ENCODE measurements around the gene SART1. TPM values are rescaled to one million over a fixed set of nuclear protein-coding genes. Genes with fewer than 3 reads are reported as not detected.
A peak's percentile ranks its signal among the peaks of the same experiment; 100 is the strongest.

SART1 gene
- total and polyA plus RNA-seq, 10 of the 15 experiments (the other 5 are each of a cell fraction or from before 2014, with no cell fraction given): 6.2 to 60.5 (median 37.4) TPM

- no peaks in the 10 kb centered on the region for H3K9me3 ChIP-seq (replicated peaks; ENCODE audit: control insufficient read depth, insufficient read depth, low read length)
- H3K4me3 ChIP-seq: peak overlapping the region; percentile 95
- peak overlapping the region; percentile 88 for H3K4me2 ChIP-seq (ENCODE audit: control insufficient read depth, insufficient read depth)
- ChIA-PET SMC1A (ENCODE audit: uncharacterized antibody, unreplicated experiment) (interaction anchor here (1.1 kb wide), 1 partner anchor 72 kb away, joined by 3 read pairs; the partner anchor contains the start of gene CCDC85B), POLR2A (interaction anchor here (0.7 to 1.5 kb wide), 2 partner anchors 63 to 74 kb away, joined by 3 to 7 read pairs; partner anchors contain the start of gene FIBP), CTCF (interaction anchor here (1.2 to 4.4 kb wide), 3 partner anchors 28 to 77 kb away, joined by 3 to 30 read pairs (median 23); partner anchors contain the start of genes CCDC85B and FIBP), RAD21 (ENCODE audit: unreplicated experiment) (interaction anchor here (1.1 to 1.2 kb wide), 3 partner anchors 71 to 103 kb away, joined by 5 to 7 read pairs (median 6); partner anchors contain the start of genes CCDC85B, FIBP and MUS81)
- DNase-seq (ENCODE audit: low read depth, low spot score): no peak
- WGBS (ENCODE audit: insufficient coverage, insufficient replicate concordance, low lambda C conversion rate, missing lambda C conversion rate): under 1% methylated on average over 11 of the region's 13 CpGs
- H3K4me1 ChIP-seq (ENCODE audit: control insufficient read depth, insufficient read depth, low read length): peaks cover 9% of the 10 kb centered on the region
- TF ChIP-seq FOXK2 (IDR thresholded peaks at IDR 0.05): no peak
- TF ChIP-seq MXI1 (IDR thresholded peaks at IDR 0.05; ENCODE audit: low read depth, low read length): no peak
- peak; percentile 5; the same call in 1 of the 2 replicates for TF ChIP-seq CREM (IDR thresholded peaks at IDR 0.05; ENCODE audit: low read depth)
- TF ChIP-seq CEBPB (IDR thresholded peaks at IDR 0.05; ENCODE audit: borderline replicate concordance in 1 of 2, low read depth in 2 of 2, low read length in 2 of 2): no peak
- no peak for TF ChIP-seq SPI1 (IDR thresholded peaks at IDR 0.05; ENCODE audit: borderline replicate concordance, insufficient read depth, low read depth, low read length)
- peaks cover 22 to 23% of the 10 kb centered on the region in 2 experiments; a peak in 3 of 4 replicates for H3K36me3 ChIP-seq (ENCODE audit: control insufficient read depth in 2 of 2, insufficient read depth in 2 of 2, low read length in 1 of 2)
- intact Hi-C loops (cut with micrococcal nuclease; ENCODE audit: unreplicated experiment): no loop called here
- H3K79me2 ChIP-seq (ENCODE audit: control insufficient read depth, insufficient read depth, low read length): peaks cover 32% of the 10 kb centered on the region
- H2AFZ ChIP-seq (ENCODE audit: control insufficient read depth, low read depth, low read length): no peak overlapping the region
- peak overlapping the region; percentile 98 for H3K9ac ChIP-seq (ENCODE audit: control insufficient read depth, insufficient read depth, low read length)
- no peak for FAIRE-seq
- in situ Hi-C loops (cut with MboI): no loop called here
- no peak; the same call in 2 of the 3 replicates for ATAC-seq
- H3K27ac ChIP-seq (ENCODE audit: control insufficient read depth, insufficient read depth): peak overlapping the region; percentile 56
- H4K20me1 ChIP-seq (ENCODE audit: control insufficient read depth, insufficient read depth): no peaks in the 10 kb centered on the region; the same call in 1 of the 2 replicates
- TSS peak; percentile 73 for BruUV-seq (replicated peaks)
- no peaks in the 10 kb centered on the region for H3K27me3 ChIP-seq (replicated peaks in 1 of 2; ENCODE audit: control insufficient read depth in 2 of 2, insufficient read depth in 2 of 2, low read length in 1 of 2)
Measured at GRCh38 chr11:65962141-65962564, 619 bp downstream of the SART1 start.

- peaks cover 32% of the 10 kb centered on the region for H3K79me2 ChIP-seq (ENCODE audit: control insufficient read depth, insufficient read depth, low read length)
- ChIA-PET RAD21 (ENCODE audit: unreplicated experiment) (no interaction called here), SMC1A (ENCODE audit: uncharacterized antibody, unreplicated experiment) (interaction anchor here (1.2 kb wide), 1 partner anchor 79 kb away, joined by 3 read pairs; no protein-coding TSS in a partner anchor), CTCF (interaction anchor here (1.0 kb wide), 1 partner anchor 79 kb away, joined by 3 read pairs; no protein-coding TSS in a partner anchor), POLR2A (no interaction called here)
- ATAC-seq (no peak), DNase-seq (ENCODE audit: low read depth, low spot score) (no peak), FAIRE-seq (no peak)
- intact Hi-C loops (cut with micrococcal nuclease; ENCODE audit: unreplicated experiment) (no loop called here), in situ Hi-C loops (cut with MboI) (no loop called here)
- H2AFZ ChIP-seq (ENCODE audit: control insufficient read depth, low read depth, low read length): no peak overlapping the region
- peaks cover 32 to 33% of the 10 kb centered on the region in 2 experiments; a peak in 3 of 4 replicates for H3K36me3 ChIP-seq (ENCODE audit: control insufficient read depth in 2 of 2, insufficient read depth in 2 of 2, low read length in 1 of 2)
- no peak overlapping the region for H3K4me3 ChIP-seq
- H3K9ac ChIP-seq (ENCODE audit: control insufficient read depth, insufficient read depth, low read length): no peak overlapping the region
- H3K27me3 ChIP-seq (replicated peaks in 1 of 2; ENCODE audit: control insufficient read depth in 2 of 2, insufficient read depth in 2 of 2, low read length in 1 of 2): no peaks in the 10 kb centered on the region
- no peaks in the 10 kb centered on the region for H3K9me3 ChIP-seq (replicated peaks; ENCODE audit: control insufficient read depth, insufficient read depth, low read length)
- no peak overlapping the region for H3K27ac ChIP-seq (ENCODE audit: control insufficient read depth, insufficient read depth)
- no TSS peak for BruUV-seq (replicated peaks)
- H3K4me1 ChIP-seq (ENCODE audit: control insufficient read depth, insufficient read depth, low read length): peaks cover 3% of the 10 kb centered on the region; the same call in 1 of the 2 replicates
- H4K20me1 ChIP-seq (ENCODE audit: control insufficient read depth, insufficient read depth): no peaks in the 10 kb centered on the region; the same call in 1 of the 2 replicates
- H3K4me2 ChIP-seq (ENCODE audit: control insufficient read depth, insufficient read depth): no peak overlapping the region
- 84% methylated on average over 10 of the region's 10 CpGs for WGBS (ENCODE audit: insufficient coverage, insufficient replicate concordance, low lambda C conversion rate, missing lambda C conversion rate)
- TF ChIP-seq ETV6 (conservative IDR thresholded peaks at IDR 0.05 in 1 of 2, IDR thresholded peaks at IDR 0.05 in 1 of 2; ENCODE audit: borderline replicate concordance in 1 of 2, low read depth in 1 of 2) (no peak), MYB (IDR thresholded peaks at IDR 0.05; ENCODE audit: borderline replicate concordance, low read depth, low read length) (no peak), E4F1 (IDR thresholded peaks at IDR 0.05; ENCODE audit: borderline replicate concordance, partially characterized antibody) (no peak), ZNF274 (IDR thresholded peaks at IDR 0.05; ENCODE audit: insufficient read depth, insufficient read length) (no peak), ESRRA (IDR thresholded peaks at IDR 0.05; ENCODE audit: low read length) (no peak), SRF (IDR thresholded peaks at IDR 0.05; ENCODE audit: low read depth in 2 of 2, low read length in 2 of 2) (no peak), MTA3 (IDR thresholded peaks at IDR 0.05; ENCODE audit: borderline replicate concordance, low read length) (no peak), EZH2 (IDR thresholded peaks at IDR 0.05; ENCODE audit: borderline replicate concordance, control insufficient read depth, low read depth, low read length) (no peak)
Measured at GRCh38 chr11:65964906-65965305, 3.4 kb downstream of the SART1 start.

All from GM12878 (cell line).